ENCODE data around the gene PDE3B.
A peak's percentile ranks its signal among the peaks of the same experiment; 100 is the strongest.

DNA sequence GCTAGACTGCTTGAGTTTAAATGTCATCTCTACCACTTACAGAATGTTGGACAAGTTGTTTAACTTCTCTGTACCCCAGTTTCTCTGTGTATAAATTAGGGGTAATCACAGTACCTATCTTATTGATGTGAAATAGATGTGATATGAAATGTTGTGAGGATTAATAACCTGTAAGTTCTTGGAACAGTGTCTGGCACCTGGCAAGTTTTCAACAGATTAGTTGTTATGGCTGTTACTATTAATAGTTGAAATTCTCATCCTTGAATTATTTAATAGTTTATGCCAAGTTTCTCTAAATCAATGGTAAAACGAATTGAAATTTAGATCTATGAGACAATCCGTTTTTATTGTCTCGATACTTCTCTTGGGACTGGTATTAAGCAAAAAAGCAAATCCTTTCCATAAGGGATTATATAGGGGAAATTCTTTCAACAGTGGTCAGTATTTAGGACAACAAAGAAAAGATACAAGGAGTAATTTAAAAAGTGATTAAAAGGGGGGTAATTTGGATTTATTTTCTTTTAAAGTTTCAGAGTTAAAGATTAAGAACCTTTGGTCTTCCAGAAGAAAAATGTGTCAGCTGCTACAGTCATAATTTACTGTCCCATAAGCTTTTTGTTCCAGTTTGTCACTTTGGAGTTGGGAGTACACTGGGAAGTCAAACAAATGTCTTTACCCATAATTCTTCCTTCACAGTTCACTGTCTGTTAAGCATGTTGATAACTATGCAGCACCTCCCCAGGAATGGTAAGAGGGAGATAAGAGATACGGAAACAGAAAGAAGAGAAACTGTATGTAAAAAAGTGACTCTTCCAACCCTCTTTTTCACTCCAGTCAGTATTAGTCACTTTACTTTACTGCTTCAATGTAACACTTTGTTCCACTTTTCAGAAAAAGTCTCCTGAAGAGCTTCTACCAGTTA is 13.2 kb downstream of the PDE3B start:
- no peak for TF ChIP-seq MCM7 (IDR thresholded peaks at IDR 0.05)
- no peak for TF ChIP-seq EZH2 (IDR thresholded peaks at IDR 0.05; ENCODE audit: borderline replicate concordance, low read depth, low read length)
- TF ChIP-seq, protein P1, sequence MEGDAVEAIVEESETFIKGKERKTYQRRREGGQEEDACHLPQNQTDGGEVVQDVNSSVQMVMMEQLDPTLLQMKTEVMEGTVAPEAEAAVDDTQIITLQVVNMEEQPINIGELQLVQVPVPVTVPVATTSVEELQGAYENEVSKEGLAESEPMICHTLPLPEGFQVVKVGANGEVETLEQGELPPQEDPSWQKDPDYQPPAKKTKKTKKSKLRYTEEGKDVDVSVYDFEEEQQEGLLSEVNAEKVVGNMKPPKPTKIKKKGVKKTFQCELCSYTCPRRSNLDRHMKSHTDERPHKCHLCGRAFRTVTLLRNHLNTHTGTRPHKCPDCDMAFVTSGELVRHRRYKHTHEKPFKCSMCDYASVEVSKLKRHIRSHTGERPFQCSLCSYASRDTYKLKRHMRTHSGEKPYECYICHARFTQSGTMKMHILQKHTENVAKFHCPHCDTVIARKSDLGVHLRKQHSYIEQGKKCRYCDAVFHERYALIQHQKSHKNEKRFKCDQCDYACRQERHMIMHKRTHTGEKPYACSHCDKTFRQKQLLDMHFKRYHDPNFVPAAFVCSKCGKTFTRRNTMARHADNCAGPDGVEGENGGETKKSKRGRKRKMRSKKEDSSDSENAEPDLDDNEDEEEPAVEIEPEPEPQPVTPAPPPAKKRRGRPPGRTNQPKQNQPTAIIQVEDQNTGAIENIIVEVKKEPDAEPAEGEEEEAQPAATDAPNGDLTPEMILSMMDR (IDR thresholded peaks at IDR 0.05 in 2 of 3, conservative IDR thresholded peaks at IDR 0.05 in 1 of 3; ENCODE audit: insufficient read depth in 2 of 3, low read depth in 1 of 3, low read length in 3 of 3): no peak
- TF ChIP-seq, protein P2, sequence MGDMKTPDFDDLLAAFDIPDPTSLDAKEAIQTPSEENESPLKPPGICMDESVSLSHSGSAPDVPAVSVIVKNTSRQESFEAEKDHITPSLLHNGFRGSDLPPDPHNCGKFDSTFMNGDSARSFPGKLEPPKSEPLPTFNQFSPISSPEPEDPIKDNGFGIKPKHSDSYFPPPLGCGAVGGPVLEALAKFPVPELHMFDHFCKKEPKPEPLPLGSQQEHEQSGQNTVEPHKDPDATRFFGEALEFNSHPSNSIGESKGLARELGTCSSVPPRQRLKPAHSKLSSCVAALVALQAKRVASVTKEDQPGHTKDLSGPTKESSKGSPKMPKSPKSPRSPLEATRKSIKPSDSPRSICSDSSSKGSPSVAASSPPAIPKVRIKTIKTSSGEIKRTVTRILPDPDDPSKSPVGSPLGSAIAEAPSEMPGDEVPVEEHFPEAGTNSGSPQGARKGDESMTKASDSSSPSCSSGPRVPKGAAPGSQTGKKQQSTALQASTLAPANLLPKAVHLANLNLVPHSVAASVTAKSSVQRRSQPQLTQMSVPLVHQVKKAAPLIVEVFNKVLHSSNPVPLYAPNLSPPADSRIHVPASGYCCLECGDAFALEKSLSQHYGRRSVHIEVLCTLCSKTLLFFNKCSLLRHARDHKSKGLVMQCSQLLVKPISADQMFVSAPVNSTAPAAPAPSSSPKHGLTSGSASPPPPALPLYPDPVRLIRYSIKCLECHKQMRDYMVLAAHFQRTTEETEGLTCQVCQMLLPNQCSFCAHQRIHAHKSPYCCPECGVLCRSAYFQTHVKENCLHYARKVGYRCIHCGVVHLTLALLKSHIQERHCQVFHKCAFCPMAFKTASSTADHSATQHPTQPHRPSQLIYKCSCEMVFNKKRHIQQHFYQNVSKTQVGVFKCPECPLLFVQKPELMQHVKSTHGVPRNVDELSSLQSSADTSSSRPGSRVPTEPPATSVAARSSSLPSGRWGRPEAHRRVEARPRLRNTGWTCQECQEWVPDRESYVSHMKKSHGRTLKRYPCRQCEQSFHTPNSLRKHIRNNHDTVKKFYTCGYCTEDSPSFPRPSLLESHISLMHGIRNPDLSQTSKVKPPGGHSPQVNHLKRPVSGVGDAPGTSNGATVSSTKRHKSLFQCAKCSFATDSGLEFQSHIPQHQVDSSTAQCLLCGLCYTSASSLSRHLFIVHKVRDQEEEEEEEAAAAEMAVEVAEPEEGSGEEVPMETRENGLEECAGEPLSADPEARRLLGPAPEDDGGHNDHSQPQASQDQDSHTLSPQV (IDR thresholded peaks at IDR 0.05): peak; percentile 85
- no peak for TF ChIP-seq ARHGAP35 (IDR thresholded peaks at IDR 0.05; ENCODE audit: partially characterized antibody)
- no peak for TF ChIP-seq POLR2A (conservative IDR thresholded peaks at IDR 0.05)
- peak; percentile 79 for TF ChIP-seq POLR2AphosphoS5 (IDR thresholded peaks at IDR 0.05; ENCODE audit: control insufficient read depth, insufficient read depth, low read depth, low read length)

All from K562 (cell line).